ENCODE results near the gene DVL3.

DVL3 gene

DNA sequence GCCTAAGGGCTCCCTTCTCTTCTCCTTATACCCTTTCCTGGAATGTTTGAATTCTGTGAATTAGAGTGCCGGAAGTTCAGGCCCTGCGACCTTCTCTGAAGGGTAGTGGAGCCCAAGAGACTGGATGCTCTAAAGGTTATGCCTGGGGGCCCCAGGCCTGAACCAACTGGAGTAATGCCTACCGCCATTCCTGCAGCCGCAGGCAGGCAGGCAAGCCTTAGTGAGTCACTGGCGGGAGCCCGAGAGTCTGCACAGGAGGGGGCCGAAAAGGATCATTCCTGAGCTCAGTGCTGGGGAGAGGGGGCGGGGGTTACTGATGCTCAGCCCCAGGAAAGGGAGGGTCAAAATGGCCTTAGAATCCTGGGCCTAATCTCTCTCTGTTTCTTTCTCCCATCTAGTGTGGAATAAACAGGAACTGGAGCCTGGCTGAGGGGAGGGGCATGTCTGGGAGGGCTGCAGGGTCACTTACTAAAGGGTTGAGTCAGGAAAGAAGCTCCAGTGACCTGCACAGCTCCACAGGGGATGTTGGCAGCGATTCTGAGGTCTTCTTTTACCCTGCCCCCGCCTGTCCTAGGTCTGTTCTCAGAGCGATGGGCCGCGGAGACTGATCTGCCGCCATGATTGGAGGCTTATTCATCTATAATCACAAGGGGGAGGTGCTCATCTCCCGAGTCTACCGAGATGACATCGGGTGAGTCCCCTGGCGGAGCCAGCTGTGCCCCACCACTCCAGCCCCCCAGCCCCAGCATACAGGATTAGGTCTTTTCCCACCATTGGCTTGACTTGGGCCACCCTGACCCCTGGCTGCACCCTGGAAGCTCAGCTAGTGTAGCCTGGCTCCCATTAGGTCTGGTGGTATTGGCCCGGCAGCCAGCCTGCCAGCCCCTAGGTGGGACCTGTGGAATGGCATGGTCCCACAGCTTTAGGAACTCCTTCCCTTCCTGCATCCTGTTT, 21.5 kb downstream of the DVL3 start:
- in situ Hi-C loops (cut with MboI; ENCODE audit: low sequenced_read_pairs), result no loop called here

GRCh38 chr3:184177331-184177731, 22.2 kb downstream of the DVL3 start:
- in situ Hi-C loops (cut with MboI; ENCODE audit: low sequenced_read_pairs), result no loop called here

DNA sequence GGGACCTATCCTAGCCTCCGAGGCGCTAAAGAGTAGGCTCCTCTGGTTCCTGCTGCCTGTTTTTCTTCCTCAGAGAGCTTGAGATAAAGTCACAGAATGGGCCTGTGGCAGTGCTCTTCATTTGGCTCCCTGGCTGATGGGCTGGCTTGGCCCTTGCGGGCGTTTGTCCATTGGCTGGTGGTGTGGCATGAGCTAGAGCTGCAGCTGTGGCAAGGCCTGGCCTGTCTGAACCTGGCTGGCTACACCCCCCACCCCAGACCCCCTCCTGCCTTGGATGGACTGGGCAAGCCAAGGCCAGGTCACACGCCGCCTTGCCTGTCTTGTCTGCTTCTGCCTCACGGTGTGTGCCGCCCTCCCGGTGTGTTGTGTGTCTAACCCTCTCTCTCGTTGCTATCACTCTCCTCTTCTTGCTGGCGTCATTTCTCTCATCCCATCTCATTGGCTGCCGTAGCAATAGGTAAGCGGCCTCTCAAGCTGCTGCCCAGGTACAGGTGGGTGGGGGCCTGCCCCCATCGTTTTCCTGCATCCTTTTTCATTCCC, 22.7 kb downstream of the DVL3 start:
- in situ Hi-C loops (cut with MboI; ENCODE audit: low sequenced_read_pairs), result no loop called here

- in situ Hi-C loops (cut with MboI; ENCODE audit: low sequenced_read_pairs), result no loop called here
These were observed 23.5 kb downstream of the DVL3 start for GRCh38 chr3:184178521-184179138.

DNA sequence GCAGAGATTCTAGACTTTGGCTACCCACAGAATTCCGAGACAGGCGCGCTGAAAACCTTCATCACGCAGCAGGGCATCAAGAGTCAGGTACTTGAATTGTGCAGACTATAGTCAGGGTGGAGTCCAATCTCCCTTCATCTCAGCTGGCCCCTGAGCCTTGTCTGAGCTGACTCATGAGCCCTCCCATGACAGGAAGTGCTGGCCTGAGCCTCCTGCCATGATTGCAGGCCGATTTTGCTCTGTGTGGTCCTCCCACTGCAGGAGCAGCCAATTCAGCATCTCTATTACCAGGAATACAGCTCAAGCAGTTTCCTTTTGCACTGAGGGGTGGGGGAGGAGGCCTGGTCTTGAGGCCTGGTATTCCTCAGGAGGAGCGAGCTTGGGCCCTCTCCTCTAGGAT, 25.0 kb downstream of the DVL3 start:
- in situ Hi-C loops (cut with MboI; ENCODE audit: low sequenced_read_pairs), result no loop called here

- in situ Hi-C loops (cut with MboI; ENCODE audit: low sequenced_read_pairs), result no loop called here
These were observed 26.4 kb downstream of the DVL3 start for GRCh38 chr3:184181596-184181995.

DNA sequence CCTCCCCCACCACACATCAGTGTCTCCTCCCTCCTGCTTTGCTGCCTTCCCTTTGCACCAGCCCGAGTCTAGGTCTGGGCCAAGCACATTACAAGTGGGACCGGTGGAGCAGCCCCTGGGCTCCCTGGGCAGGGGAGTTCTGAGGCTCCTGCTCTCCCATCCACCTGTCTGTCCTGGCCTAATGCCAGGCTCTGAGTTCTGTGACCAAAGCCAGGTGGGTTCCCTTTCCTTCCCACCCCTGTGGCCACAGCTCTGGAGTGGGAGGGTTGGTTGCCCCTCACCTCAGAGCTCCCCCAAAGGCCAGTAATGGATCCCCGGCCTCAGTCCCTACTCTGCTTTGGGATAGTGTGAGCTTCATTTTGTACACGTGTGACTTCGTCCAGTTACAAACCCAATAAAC, 28.5 kb downstream of the DVL3 start:
- in situ Hi-C loops (cut with MboI; ENCODE audit: low sequenced_read_pairs), result no loop called here

- in situ Hi-C loops (cut with MboI; ENCODE audit: low sequenced_read_pairs), result no loop called here
These were observed 29.5 kb downstream of the DVL3 start for GRCh38 chr3:184184546-184185230.

DNA sequence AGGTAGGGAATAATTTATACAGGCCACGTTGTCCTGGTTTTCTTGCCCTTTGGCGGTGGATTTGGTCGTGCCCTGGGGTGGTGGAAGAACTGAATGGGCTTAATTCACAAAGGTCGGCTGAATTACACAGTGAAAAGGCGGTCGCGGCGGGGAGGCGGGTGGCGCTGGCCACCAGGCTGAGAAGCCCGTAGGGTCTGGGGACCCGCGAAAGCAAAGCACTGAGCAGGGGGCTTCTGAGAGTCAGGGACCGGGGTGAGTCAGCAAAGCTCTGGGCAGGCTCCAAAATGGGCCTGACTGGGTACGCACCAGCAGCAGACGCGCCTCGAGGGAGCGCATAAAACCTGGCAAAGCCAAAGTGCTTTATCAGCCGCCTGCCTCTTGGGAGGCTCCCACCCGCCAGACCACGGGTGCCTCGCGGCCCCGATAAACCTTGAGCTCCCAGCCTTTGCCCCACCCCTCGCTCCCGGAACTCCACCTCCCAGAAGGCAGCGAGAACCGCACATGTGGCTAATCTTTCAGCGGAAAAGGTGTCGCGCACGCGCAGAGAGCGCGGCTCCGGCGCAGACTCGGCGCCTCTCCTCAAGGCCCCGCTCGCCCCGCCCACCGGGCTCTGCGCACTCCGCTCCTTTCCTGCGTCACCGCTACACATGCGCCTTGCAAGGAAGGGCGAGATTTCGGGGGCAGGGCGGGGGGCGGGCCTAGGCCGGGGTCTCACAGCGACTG, 30.4 kb downstream of the DVL3 start:
- in situ Hi-C loops (cut with MboI; ENCODE audit: low sequenced_read_pairs), result no loop called here

GRCh38 chr3:184186184-184186901, 31.2 kb downstream of the DVL3 start, which contains the start of gene ABCF3:
ABCF3 (plus strand) TSS chr3:184186199; CDS start chr3:184186208, 9 bp downstream.
- in situ Hi-C loops (cut with MboI; ENCODE audit: low sequenced_read_pairs), result no loop called here

- in situ Hi-C loops (cut with MboI; ENCODE audit: low sequenced_read_pairs), result no loop called here
These were observed 31.7 kb downstream of the DVL3 start for GRCh38 chr3:184186902-184187207.

DNA sequence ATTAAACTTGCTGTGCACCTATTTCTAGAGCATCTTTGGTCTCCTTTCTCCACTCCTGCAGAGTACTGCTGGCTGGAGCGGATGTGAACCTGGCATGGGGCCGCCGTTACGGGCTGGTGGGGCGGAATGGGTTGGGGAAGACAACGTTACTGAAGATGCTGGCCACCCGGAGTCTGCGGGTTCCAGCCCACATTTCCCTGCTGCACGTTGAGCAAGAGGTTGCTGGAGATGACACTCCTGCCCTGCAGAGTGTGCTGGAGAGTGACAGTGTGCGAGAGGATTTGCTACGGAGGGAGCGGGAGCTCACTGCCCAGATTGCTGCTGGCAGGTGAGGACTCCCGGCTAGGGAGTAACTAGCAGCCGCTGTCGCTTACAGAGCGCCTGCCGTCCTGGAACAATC, 32.9 kb downstream of the DVL3 start:
- in situ Hi-C loops (cut with MboI; ENCODE audit: low sequenced_read_pairs), result no loop called here

- in situ Hi-C loops (cut with MboI; ENCODE audit: low sequenced_read_pairs), result no loop called here
These were observed 34.2 kb downstream of the DVL3 start for GRCh38 chr3:184189421-184189820.

DNA sequence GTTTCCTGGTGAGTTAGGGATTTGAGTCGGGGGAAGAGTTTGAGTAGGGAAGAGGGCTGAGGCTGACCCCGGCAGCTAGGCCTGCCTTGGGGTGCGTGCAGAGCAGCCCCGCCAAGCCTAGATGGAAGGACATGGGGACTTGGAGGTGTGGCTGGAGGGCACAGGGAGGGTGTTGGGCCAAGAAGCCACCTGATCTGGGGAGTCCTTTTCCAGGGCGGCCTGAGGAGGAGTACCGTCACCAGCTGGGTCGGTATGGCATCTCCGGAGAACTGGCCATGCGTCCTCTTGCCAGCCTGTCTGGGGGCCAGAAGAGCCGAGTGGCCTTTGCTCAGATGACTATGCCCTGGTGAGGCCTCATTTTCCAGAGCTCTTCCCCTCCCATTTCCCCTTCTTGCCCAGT, 37.7 kb downstream of the DVL3 start:
- in situ Hi-C loops (cut with MboI; ENCODE audit: low sequenced_read_pairs), result no loop called here

- in situ Hi-C loops (cut with MboI; ENCODE audit: low sequenced_read_pairs), result no loop called here
These were observed 38.9 kb downstream of the DVL3 start for GRCh38 chr3:184193991-184194539.

DNA sequence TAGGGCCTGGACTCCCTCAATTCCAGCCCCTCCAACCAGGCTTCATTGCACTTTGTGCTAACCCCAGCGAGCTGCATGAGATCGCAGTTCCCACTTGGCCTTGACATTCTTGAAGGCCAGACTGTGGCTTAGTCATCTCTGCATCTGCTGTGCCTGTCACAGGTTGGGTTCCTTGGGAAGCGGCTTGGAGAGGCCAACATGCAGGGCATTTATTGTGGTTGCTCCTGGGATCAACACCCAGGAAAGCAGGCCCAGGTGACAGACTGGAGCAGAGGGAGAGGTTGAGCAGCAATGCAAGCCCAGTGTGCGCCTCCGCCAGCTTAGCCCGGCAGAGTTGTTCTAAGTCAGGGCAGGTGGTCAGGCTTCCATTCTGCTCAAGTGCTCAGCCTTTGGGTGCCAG, 41.4 kb downstream of the DVL3 start:
- in situ Hi-C loops (cut with MboI; ENCODE audit: low sequenced_read_pairs), result no loop called here

DNA sequence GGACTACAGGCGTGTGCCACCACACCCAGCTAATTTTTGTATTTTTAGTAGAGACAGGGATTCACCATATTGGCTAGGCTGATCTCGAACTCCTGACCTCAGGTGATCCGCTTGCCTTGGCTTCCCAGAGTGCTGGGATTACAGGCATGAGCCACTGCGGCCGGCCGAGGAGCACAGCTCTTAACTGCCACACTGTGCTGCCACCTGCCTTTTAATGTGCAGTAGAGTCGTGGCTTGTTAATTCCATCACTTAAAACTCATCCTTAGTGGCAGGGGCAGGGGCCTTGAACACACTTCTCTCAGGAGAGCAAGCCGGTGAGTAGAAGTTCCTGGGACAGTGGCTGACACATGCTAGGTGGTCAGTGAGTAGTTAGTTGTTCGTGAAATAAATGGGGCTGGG, 43.3 kb downstream of the DVL3 start:
- in situ Hi-C loops (cut with MboI; ENCODE audit: low sequenced_read_pairs), result no loop called here

- in situ Hi-C loops (cut with MboI; ENCODE audit: low sequenced_read_pairs), result no loop called here
These were observed 45.6 kb downstream of the DVL3 start for GRCh38 chr3:184200825-184201224.

- in situ Hi-C loops (cut with MboI; ENCODE audit: low sequenced_read_pairs), result no loop called here
These were observed 48.3 kb downstream of the DVL3 start for GRCh38 chr3:184203526-184203925.

All from hTERT RPE-1 (cell line).